Activated CD8-positive, alpha-beta memory T cell treated with anti-CD3 and anti-CD28 coated beads, Interleukin-2, amount 10 ng/mL, durations not matched to agents 7 days and 5 days (primary cell): Measurements from ENCODE around the gene GRIK2. TPM values are rescaled to one million over a fixed set of nuclear protein-coding genes. Genes with fewer than 3 reads are reported as not detected.

Experiments
- ATAC-seq: fragments of 150-1000 bp; cut with Tn5 transposase; one replicate; pipeline ENCODE4 v1.10.0; 2021; ENCODE audit warnings: moderate library complexity
- CTCF ChIA-PET: fragments of 350-600 bp; sonication (Branson Sonifier 250); formaldehyde crosslinking; loops from one replicate; lab custom pipeline; 2021; ENCODE audit warnings: antibody characterized with exemption; lab: Charles Lee
- DNase-seq: peaks from one replicate; pipeline ENCODE4 v3.0.0-alpha.2; 2020
- H3K27ac Mint-ChIP-seq: one replicate; pipeline ENCODE4 v1.8.0; 2021; ENCODE audit warnings: mild to moderate bottlenecking, mixed read lengths
- H3K27me3 Mint-ChIP-seq: one replicate; pipeline ENCODE4 v1.8.0; 2021; ENCODE audit warnings: mixed read lengths
- H3K36me3 Mint-ChIP-seq: one replicate; pipeline ENCODE4 v1.8.0; 2021; ENCODE audit warnings: mild to moderate bottlenecking, mixed read lengths
- H3K4me1 Mint-ChIP-seq: one replicate; pipeline ENCODE4 v1.8.0; 2021; ENCODE audit warnings: mixed read lengths
- H3K4me3 Mint-ChIP-seq: one replicate; pipeline ENCODE4 v1.8.0; 2021; ENCODE audit warnings: mild to moderate bottlenecking, moderate library complexity, mixed read lengths
- H3K9me3 Mint-ChIP-seq: one replicate; pipeline ENCODE4 v1.8.0; 2022; ENCODE audit warnings: low read depth, mixed read lengths
- total RNA-seq, 2 experiments: library from RNA; stranded (reverse); gene quantifications; one replicate each; pipeline ENCODE4 v1.2.3, GENCODE V29; 2021

GRIK2 gene
- total RNA-seq, 2 experiments from 2014 or later = not detected

DNA sequence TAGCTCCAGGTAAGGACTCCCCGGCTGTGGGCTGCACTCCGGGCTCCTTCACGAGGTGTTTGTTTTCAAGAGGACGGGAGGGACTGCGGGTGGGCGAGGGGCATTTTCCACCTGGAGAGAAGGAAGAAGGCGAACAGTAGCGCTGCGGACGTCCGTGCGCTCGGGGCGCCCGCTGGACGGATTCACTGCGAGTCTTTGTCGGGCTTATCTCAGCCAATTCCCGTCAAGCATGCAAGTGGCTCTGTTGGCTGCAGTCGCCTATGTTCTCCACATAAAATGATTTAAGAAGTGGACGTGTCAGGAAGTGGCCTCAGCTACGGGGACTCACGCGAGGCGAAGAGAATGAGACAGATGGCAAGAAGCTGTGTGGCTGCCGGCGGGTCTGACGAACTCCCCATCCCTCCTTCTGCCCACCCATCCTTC, 332 bp downstream of the GRIK2 start:
- Mint-ChIP-seq H3K27me3 (peaks cover 45% of the 10 kb centered on the region), H3K27ac (no peak overlapping the region), H3K36me3 (no peaks in the 10 kb centered on the region), H3K4me3 (no peak overlapping the region), H3K4me1 (no peaks in the 10 kb centered on the region), H3K9me3 (no peaks in the 10 kb centered on the region)
- CTCF ChIA-PET = no interaction called here
- ATAC-seq (no peak), DNase-seq (no peak)

- CTCF ChIA-PET = no interaction called here
- no peak for ATAC-seq
- Mint-ChIP-seq H3K27me3 (peaks cover 56% of the 10 kb centered on the region), H3K4me3 (no peak overlapping the region), H3K4me1 (no peaks in the 10 kb centered on the region), H3K9me3 (no peaks in the 10 kb centered on the region), H3K36me3 (no peaks in the 10 kb centered on the region), H3K27ac (no peak overlapping the region)
- DNase-seq = no peak
These were observed 1.4 kb downstream of the GRIK2 start for GRCh38 chr6:101394936-101395335.

DNA sequence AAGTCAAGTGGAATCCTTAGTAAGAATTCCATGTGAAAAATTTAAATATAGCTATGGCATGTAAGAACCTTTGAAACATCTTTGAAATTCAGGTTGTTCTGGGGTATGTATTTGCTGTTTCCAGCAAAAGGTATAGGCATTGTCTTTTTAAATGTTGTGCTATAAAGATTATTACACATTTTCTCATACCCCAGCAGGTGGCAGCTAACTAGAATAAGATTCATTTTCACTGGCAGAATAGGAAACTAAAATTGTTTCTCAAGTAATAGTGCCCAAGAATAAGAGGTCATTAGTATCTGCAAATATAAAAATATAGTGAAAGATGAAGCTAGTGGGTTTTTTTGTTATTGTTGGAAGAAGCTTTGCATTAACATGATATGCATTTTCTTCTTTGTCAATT, 1.8 kb downstream of the GRIK2 start:
- DNase-seq (no peak), ATAC-seq (no peak)
- no peak overlapping the region for H3K4me3 Mint-ChIP-seq
- CTCF ChIA-PET = no interaction called here
- no peak overlapping the region for H3K27ac Mint-ChIP-seq
- H3K4me1 Mint-ChIP-seq = no peaks in the 10 kb centered on the region
- H3K36me3 Mint-ChIP-seq = no peaks in the 10 kb centered on the region
- H3K9me3 Mint-ChIP-seq = no peaks in the 10 kb centered on the region
- peaks cover 60% of the 10 kb centered on the region for H3K27me3 Mint-ChIP-seq

- no peak for ATAC-seq
- peak; percentile 58 for DNase-seq
- Mint-ChIP-seq H3K36me3 (no peaks in the 10 kb centered on the region), H3K27ac (no peak overlapping the region), H3K9me3 (no peaks in the 10 kb centered on the region), H3K27me3 (peaks cover 63% of the 10 kb centered on the region), H3K4me1 (no peaks in the 10 kb centered on the region), H3K4me3 (no peak overlapping the region)
- CTCF ChIA-PET = no interaction called here
These were observed 3.2 kb downstream of the GRIK2 start for GRCh38 chr6:101396548-101397173.

DNA sequence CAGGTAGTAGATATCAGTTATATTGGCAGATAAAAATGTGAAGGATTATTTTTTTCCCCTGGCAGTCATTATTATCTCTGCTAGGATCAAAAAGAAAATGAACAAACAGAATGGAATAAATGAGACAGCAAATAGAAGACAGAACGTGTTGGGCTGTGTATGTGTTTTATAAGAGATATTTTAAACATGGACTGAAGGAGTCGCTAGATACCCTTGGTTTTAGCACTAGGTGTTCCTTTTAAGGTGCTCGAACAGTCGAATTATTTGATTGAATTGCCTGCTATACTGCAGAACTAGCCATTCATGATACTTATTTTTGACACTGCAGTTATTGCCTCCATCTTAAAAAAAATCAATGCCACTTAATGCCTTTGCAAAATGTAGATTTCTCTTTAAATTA, 3.7 kb downstream of the GRIK2 start:
- ATAC-seq = no peak
- H3K4me1 Mint-ChIP-seq = no peaks in the 10 kb centered on the region
- H3K4me3 Mint-ChIP-seq = no peak overlapping the region
- CTCF ChIA-PET = no interaction called here
- no peak for DNase-seq
- no peak overlapping the region for H3K27ac Mint-ChIP-seq
- peaks cover 2% of the 10 kb centered on the region for H3K9me3 Mint-ChIP-seq
- no peaks in the 10 kb centered on the region for H3K36me3 Mint-ChIP-seq
- peaks cover 63% of the 10 kb centered on the region for H3K27me3 Mint-ChIP-seq

GRCh38 chr6:101398716-101399615, 5.5 kb downstream of the GRIK2 start:
- no peak for DNase-seq
- Mint-ChIP-seq H3K36me3 (no peaks in the 10 kb centered on the region), H3K9me3 (peaks cover 2% of the 10 kb centered on the region), H3K27ac (no peak overlapping the region), H3K4me1 (no peaks in the 10 kb centered on the region), H3K27me3 (peaks cover 58% of the 10 kb centered on the region), H3K4me3 (no peak overlapping the region)
- no peak for ATAC-seq
- CTCF ChIA-PET = no interaction called here

DNA sequence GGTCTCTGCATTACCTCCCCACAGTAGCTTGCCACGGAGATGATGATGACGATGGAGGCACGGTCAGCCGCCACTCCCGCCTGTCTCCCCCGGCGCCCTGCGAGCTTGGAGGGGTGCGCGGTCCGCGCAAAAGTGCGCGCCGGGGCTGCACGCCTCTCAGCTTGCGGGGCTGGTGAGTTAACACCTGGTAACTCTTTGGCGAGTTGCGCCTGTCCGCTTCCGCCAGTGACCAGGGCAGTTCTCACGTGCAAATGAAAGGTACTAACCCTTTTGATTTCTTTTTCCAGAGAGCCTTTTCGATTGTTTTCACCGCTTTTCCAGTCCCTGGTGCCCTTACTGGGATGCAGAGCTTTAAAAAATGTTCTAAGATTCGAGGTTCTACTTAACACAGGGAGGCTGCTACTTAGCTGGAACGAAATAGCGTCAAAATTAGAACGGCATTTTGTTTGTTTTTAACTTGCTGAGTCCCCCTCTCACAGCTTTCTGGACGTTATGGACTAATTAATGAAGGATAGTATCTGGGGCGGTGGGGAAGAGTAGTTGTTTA, 6.2 kb downstream of the GRIK2 start:
- Mint-ChIP-seq H3K36me3 (no peaks in the 10 kb centered on the region), H3K9me3 (peaks cover 2% of the 10 kb centered on the region), H3K27ac (no peak overlapping the region), H3K27me3 (peaks cover 54% of the 10 kb centered on the region), H3K4me3 (no peak overlapping the region), H3K4me1 (no peaks in the 10 kb centered on the region)
- DNase-seq (no peak), ATAC-seq (no peak)
- CTCF ChIA-PET = no interaction called here

DNA sequence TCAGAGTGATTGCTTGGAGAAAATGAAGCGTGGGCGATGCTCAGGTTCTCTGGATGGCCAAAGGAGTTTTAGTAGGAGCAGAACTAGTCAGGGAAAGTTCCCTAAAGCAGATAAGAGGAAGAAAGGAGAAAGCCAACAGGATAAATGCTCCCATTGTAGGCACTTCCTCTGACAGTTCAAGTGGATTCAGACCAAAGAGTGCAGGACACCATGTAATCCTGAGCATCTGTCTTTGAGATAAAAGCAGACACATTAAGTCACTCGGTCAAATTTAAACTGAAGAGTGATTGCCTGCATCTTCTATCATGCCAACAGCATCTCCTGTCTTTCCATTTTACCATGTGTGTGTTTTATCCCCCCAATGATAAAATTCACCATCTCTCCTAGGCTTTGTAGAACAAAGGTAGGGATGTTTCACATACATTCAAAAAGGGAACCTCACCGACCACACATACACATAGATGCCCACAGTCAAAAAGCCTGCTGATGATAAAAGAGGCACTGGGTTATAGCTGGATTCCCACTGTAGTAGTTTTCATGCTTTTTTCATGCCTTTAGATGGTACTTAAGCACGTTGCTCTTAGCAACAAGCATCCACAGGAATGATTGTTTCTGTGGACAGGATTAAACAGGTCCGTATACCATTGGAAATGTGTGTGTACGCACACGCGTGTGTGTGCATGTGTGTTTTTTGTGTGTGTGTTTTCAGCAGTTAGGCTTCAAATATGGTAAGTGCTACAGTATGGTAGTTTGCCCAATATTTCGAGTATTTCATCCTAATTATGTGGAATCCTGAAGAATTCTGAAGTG, 7.0 kb downstream of the GRIK2 start:
- Mint-ChIP-seq H3K27ac (no peak overlapping the region), H3K27me3 (peaks cover 54% of the 10 kb centered on the region), H3K36me3 (no peaks in the 10 kb centered on the region), H3K9me3 (peaks cover 2% of the 10 kb centered on the region), H3K4me1 (no peaks in the 10 kb centered on the region), H3K4me3 (no peak overlapping the region)
- CTCF ChIA-PET = no interaction called here
- DNase-seq = no peak
- ATAC-seq = no peak

DNA sequence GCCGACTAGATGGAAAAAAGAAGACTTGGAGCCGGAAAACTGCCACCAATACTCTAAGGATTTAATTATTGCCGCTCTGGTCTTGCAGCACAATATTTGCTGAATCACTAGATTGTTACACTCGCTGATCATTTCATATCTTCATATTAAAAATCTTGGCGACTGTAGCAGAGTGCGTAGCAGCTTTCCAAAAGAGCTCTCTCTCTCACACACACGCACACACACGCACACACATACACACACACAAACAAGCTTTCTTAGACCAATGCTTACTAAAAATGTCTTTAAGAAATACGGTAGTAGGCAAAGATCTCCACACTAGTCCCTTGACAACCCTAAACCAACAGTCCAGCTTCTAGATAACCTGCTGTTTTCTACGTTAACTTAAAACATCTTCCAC, 7.7 kb downstream of the GRIK2 start:
- H3K9me3 Mint-ChIP-seq = peaks cover 2% of the 10 kb centered on the region
- CTCF ChIA-PET = no interaction called here
- no peaks in the 10 kb centered on the region for H3K36me3 Mint-ChIP-seq
- H3K4me1 Mint-ChIP-seq = no peaks in the 10 kb centered on the region
- no peak for ATAC-seq
- no peak overlapping the region for H3K27ac Mint-ChIP-seq
- no peak overlapping the region for H3K4me3 Mint-ChIP-seq
- no peak for DNase-seq
- peaks cover 54% of the 10 kb centered on the region for H3K27me3 Mint-ChIP-seq

DNA sequence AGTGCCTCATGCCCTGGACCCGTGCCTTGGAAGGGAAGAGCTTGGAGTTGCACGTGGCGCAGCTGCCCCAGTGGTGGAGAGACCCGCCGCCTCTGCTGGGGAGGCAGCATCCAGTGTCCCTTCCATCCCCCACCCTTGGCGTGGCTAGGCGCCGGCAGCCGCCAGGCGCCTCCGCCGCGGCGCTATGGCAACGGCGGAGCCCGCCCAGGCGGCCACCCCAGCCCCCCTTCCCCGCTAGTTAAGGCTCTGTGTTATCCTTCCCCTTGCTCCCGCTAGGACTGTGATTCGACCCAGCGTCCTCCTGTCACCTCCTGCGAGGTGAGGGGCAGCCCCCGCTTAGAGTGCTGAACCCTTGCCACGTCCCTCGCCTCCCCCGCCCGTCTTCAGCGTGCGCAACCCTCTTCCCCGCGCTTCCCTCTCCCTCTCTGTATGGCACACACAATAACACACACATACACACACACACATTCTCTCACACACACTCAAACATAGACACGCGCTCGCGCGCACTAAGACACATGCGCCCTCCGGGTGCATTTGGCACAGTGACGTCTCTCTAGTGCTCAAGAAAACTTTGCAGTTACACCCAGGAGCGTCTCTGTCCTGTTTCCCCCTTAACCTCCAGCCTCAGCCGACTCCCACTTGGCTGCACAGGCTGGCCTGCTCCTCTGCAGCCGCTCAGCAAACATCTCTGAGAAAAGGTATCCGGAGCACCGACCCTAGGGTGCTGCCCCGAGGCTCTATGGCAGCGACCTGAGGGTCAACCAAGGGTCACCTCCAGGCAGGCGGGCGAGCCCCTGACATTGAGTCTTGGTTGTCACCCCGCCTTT, 8.5 kb downstream of the GRIK2 start:
- peaks cover 54% of the 10 kb centered on the region for H3K27me3 Mint-ChIP-seq
- CTCF ChIA-PET = no interaction called here
- no peaks in the 10 kb centered on the region for H3K4me1 Mint-ChIP-seq
- ATAC-seq (no peak), DNase-seq (no peak)
- H3K9me3 Mint-ChIP-seq = peaks cover 2% of the 10 kb centered on the region
- H3K4me3 Mint-ChIP-seq = no peak overlapping the region
- H3K27ac Mint-ChIP-seq = peak overlapping the region; percentile 1
- no peaks in the 10 kb centered on the region for H3K36me3 Mint-ChIP-seq

DNA sequence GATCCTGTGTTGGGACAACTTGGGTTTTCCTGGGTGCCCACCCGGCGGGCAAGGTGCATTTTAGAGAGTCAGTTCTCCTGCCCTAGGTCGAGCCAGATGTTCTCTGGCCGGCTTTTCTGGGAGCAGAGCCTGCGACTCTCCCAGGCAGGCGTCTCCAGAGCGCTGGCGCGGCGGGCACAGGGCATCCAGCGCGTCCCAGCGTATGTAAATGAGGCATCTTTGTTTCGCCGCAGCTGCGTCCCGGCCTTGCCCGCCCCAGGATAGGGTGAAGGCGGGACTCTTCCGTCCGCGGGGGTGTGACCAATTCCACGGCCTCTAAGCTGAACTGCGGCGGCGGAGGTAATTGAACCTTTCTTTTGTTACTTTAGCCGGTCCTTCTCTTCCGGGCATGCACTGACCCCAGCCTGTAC, 9.1 kb downstream of the GRIK2 start:
- no peaks in the 10 kb centered on the region for H3K4me1 Mint-ChIP-seq
- ATAC-seq = no peak
- DNase-seq = no peak
- H3K4me3 Mint-ChIP-seq = no peak overlapping the region
- CTCF ChIA-PET = no interaction called here
- H3K36me3 Mint-ChIP-seq = no peaks in the 10 kb centered on the region
- peaks cover 54% of the 10 kb centered on the region for H3K27me3 Mint-ChIP-seq
- H3K9me3 Mint-ChIP-seq = peaks cover 2% of the 10 kb centered on the region
- H3K27ac Mint-ChIP-seq = peak overlapping the region; percentile 36

DNA sequence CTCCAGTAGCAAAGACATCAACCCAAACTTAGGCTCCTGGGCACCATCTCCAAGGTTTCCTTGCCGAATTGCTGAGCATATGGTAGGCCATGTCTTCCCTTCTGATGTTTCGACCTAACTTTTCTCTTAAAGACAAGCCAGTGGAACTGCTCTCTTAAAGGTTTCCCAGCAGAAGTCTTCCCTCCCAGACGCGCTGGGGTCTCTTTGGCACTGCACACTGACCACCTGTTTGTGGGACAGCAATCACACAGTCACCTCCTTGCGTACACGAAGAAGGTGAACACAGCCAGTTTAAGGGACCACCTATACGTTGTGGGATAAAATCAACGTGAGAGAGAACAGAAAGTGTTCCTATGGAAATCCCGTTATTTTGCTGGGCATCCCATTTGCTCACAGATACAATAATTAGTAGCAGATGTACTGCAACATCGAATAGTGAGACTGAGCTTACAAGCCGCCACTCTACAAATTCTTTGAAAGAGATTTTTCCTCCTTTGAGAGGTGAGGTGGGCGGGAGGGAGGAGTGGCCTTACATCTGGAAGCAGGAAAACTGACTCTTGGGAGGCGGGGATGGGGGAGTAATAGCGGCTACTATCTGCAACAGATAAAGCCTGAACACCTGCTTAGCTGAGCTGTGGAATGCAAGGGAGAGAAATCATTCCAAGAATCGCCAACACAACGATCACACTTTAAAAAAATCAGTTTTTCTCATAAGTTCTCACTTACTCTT, 9.9 kb downstream of the GRIK2 start:
- peaks cover 2% of the 10 kb centered on the region for H3K9me3 Mint-ChIP-seq
- H3K4me3 Mint-ChIP-seq = no peak overlapping the region
- ATAC-seq (no peak), DNase-seq (no peak)
- H3K4me1 Mint-ChIP-seq = no peaks in the 10 kb centered on the region
- CTCF ChIA-PET = no interaction called here
- H3K27ac Mint-ChIP-seq = peak overlapping the region; percentile 36
- H3K36me3 Mint-ChIP-seq = no peaks in the 10 kb centered on the region
- peaks cover 52% of the 10 kb centered on the region for H3K27me3 Mint-ChIP-seq
